ENCODE data around the gene OSM. TPM values are rescaled to one million over a fixed set of nuclear protein-coding genes. Genes with fewer than 3 reads are reported as not detected.

The OSM gene
- total and polyA plus RNA-seq, 2 donors (not counting 3 experiments of a cell fraction or from before 2014, with no cell fraction given): not detected

DNA sequence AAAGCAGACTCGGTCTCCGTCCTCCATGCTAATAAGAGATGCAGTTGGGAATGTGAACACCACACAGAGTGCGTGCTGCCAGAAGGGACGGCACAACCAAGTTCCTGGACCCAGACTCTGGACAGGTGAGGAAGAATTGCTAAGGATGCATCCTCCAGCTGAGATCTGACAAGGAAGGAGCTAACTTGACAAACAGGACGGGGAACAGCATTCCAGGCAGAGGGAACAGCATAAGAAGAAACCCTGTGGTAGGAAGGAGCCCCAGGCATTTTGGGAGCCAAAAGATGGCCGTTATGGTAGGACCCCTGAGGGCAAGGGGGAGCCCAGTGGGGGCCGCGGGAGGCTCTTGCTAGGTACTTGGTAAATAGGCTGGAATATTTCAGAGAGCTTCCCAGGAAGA lies 6.0 kb downstream of the OSM start:
- no peak for DNase-seq (ENCODE audit: low read depth, low spot score)
- Histone ChIP-seq H3K79me2 (ENCODE audit: control insufficient read depth, insufficient read depth, low read length) (no peaks in the 10 kb centered on the region), H4K20me1 (replicated peaks; ENCODE audit: control insufficient read depth, extremely low read depth, insufficient read depth, low read length) (no peaks in the 10 kb centered on the region), H3K4me1 (ENCODE audit: control insufficient read depth, extremely low read depth, insufficient read depth, low read length) (peaks cover 10% of the 10 kb centered on the region), H3K9ac (replicated peaks; ENCODE audit: extremely low read depth, insufficient read depth, low read length) (no peak overlapping the region), H3K4me3 (replicated peaks in 1 of 3; ENCODE audit: insufficient read depth in 1 of 3, low read depth in 1 of 3, low read length in 3 of 3) (no peak overlapping the region), H2AFZ (ENCODE audit: low read depth, low read length) (no peak overlapping the region), H3K4me2 (ENCODE audit: insufficient read depth, low read length) (no peak overlapping the region), H3K27ac (ENCODE audit: insufficient read depth, low read depth, low read length) (no peak overlapping the region), H3K36me3 (ENCODE audit: control insufficient read depth in 2 of 2, extremely low read depth in 1 of 2, insufficient read depth in 2 of 2, low read length in 2 of 2) (no peaks in the 10 kb centered on the region), H3K27me3 (ENCODE audit: control insufficient read depth in 2 of 2, insufficient read depth in 2 of 2, low read length in 2 of 2) (no peaks in the 10 kb centered on the region), H3K9me1 (replicated peaks; ENCODE audit: control insufficient read depth, extremely low read depth, insufficient read depth, low read length) (no peaks in the 10 kb centered on the region), H3K9me3 (replicated peaks; ENCODE audit: control insufficient read depth, insufficient read depth, low read length) (no peaks in the 10 kb centered on the region)
- BruUV-seq (replicated peaks): no TSS peak
- dilution Hi-C loops (cut with MboI; ENCODE audit: extremely low pct_ligation_motif_present, low sequenced_read_pairs): no loop called here
- no peak for FAIRE-seq
- TF ChIP-seq POLR2A (IDR thresholded peaks at IDR 0.05; ENCODE audit: low read depth, low read length): no peak
- TF ChIP-seq, protein P1, sequence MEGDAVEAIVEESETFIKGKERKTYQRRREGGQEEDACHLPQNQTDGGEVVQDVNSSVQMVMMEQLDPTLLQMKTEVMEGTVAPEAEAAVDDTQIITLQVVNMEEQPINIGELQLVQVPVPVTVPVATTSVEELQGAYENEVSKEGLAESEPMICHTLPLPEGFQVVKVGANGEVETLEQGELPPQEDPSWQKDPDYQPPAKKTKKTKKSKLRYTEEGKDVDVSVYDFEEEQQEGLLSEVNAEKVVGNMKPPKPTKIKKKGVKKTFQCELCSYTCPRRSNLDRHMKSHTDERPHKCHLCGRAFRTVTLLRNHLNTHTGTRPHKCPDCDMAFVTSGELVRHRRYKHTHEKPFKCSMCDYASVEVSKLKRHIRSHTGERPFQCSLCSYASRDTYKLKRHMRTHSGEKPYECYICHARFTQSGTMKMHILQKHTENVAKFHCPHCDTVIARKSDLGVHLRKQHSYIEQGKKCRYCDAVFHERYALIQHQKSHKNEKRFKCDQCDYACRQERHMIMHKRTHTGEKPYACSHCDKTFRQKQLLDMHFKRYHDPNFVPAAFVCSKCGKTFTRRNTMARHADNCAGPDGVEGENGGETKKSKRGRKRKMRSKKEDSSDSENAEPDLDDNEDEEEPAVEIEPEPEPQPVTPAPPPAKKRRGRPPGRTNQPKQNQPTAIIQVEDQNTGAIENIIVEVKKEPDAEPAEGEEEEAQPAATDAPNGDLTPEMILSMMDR (IDR thresholded peaks at IDR 0.05; ENCODE audit: extremely low read depth in 1 of 2, insufficient read depth in 1 of 2, low read depth in 1 of 2, low read length in 2 of 2): no peak
- TF ChIP-seq GATA2 (IDR thresholded peaks at IDR 0.05; ENCODE audit: insufficient read depth, insufficient read length, low read depth, low read length): no peak
- TF ChIP-seq POLR2AphosphoS5 (IDR thresholded peaks at IDR 0.05; ENCODE audit: insufficient read depth, low read depth, low read length): no peak
- TF ChIP-seq JUN (IDR thresholded peaks at IDR 0.05; ENCODE audit: borderline replicate concordance, insufficient read depth, insufficient read length, low read depth): no peak
- TF ChIP-seq FOS (IDR thresholded peaks at IDR 0.05; ENCODE audit: borderline replicate concordance, insufficient read depth, low read length): no peak
- TF ChIP-seq, protein P2, sequence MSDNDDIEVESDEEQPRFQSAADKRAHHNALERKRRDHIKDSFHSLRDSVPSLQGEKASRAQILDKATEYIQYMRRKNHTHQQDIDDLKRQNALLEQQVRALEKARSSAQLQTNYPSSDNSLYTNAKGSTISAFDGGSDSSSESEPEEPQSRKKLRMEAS (IDR thresholded peaks at IDR 0.05; ENCODE audit: insufficient read depth, insufficient read length): no peak
- TF ChIP-seq MYC (IDR thresholded peaks at IDR 0.05; ENCODE audit: low read depth, low read length): no peak
- no peak for TF ChIP-seq EZH2 (IDR thresholded peaks at IDR 0.05; ENCODE audit: borderline replicate concordance, low read depth, low read length, severe bottlenecking)
- ChIA-PET POLR2A (no interaction called here), CTCF (interaction anchor here (0.8 to 3.7 kb wide), 6 partner anchors 10 to 131 kb away, joined by 3 to 56 read pairs (median 4); partner anchors contain the start of genes RNF215 and TBC1D10A)
- intact Hi-C loops (cut with micrococcal nuclease): no loop called here

Measured in endothelial cell of umbilical vein (primary cell).